B cell (primary cell): ENCODE results near the gene PREP.

Source experiments
- EZH2 ChIP-seq: IDR thresholded peaks from 2 replicates; pipeline ENCODE4 v1.6.1; 2012; ENCODE audit warnings: borderline replicate concordance, low read depth, mild to moderate bottlenecking, moderate library complexity, low read length; ENCODE audit not compliant: insufficient read depth, poor library complexity, severe bottlenecking
- TF ChIP-seq, protein P1 (sequence below): fragments of 200-600 bp; IDR thresholded peaks from one replicate; pipeline ENCODE4 v1.8.0; 2022; ENCODE audit warnings: antibody characterized with exemption, mild to moderate bottlenecking

DNA sequence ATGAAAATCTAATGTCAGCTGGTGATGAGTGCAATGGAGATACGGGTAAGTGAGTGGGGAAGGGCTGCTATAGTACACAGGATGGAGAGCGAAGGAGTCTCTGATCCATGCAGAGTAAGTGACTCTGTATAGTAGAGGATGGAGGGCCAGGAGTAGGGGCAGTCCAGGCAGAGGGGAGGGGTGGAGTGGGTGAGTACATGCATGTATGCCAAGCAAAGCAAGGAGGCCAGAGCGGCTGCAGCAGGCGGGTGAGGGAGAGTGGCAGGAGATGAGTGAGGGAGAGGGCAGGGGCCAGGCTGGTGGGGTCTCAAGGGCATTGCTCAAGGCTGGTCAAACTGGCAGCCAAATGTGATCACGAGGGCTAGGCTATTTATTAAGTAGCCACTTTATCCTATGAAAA is 94.0 kb downstream of the PREP start:
- TF ChIP-seq, protein P1, sequence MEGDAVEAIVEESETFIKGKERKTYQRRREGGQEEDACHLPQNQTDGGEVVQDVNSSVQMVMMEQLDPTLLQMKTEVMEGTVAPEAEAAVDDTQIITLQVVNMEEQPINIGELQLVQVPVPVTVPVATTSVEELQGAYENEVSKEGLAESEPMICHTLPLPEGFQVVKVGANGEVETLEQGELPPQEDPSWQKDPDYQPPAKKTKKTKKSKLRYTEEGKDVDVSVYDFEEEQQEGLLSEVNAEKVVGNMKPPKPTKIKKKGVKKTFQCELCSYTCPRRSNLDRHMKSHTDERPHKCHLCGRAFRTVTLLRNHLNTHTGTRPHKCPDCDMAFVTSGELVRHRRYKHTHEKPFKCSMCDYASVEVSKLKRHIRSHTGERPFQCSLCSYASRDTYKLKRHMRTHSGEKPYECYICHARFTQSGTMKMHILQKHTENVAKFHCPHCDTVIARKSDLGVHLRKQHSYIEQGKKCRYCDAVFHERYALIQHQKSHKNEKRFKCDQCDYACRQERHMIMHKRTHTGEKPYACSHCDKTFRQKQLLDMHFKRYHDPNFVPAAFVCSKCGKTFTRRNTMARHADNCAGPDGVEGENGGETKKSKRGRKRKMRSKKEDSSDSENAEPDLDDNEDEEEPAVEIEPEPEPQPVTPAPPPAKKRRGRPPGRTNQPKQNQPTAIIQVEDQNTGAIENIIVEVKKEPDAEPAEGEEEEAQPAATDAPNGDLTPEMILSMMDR = no peak
- no peak for TF ChIP-seq EZH2
